Measurements from ENCODE around the gene SERPINB7.

SERPINB7 gene

GRCh38 chr18:63850020-63850419 is 74.8 kb downstream of the SERPINB7 start:
- Histone ChIP-seq H2BK120ac (ENCODE audit: insufficient read depth, low read length, poor library complexity) (no peak overlapping the region), H3K4ac (ENCODE audit: low read depth, low read length) (no peak overlapping the region), H3K36me3 (ENCODE audit: control insufficient read depth in 1 of 2, insufficient read depth in 2 of 2, low read length in 2 of 2) (no peaks in the 10 kb centered on the region), H2AFZ (ENCODE audit: insufficient read depth, low read length, poor library complexity) (no peak overlapping the region), H4K12ac (ENCODE audit: low read depth, low read length) (no peak overlapping the region), H3K4me2 (ENCODE audit: low read length) (no peak overlapping the region), H3K4me1 (ENCODE audit: control insufficient read depth in 1 of 2, insufficient read depth in 2 of 2, low read length in 2 of 2) (no peaks in the 10 kb centered on the region), H4K91ac (ENCODE audit: low read depth, low read length) (no peak overlapping the region), H4K8ac (ENCODE audit: low read depth, low read length) (no peak overlapping the region), H3K9ac (ENCODE audit: low read length) (no peak overlapping the region), H3K9me3 (ENCODE audit: insufficient read depth, low read depth, low read length) (no peaks in the 10 kb centered on the region), H3K14ac (ENCODE audit: low read length) (no peak overlapping the region), H3K79me1 (ENCODE audit: low read length) (no peaks in the 10 kb centered on the region), H3K23ac (ENCODE audit: low read length) (no peak overlapping the region), H3K18ac (ENCODE audit: low read length) (no peak overlapping the region), H2BK5ac (ENCODE audit: low read depth, low read length, poor library complexity) (no peak overlapping the region), H3K27ac (ENCODE audit: low read depth, low read length) (no peak overlapping the region), H3K79me2 (ENCODE audit: control insufficient read depth, insufficient read depth, low read length, poor library complexity) (no peaks in the 10 kb centered on the region), H2BK12ac (ENCODE audit: low read length) (no peak overlapping the region), H3K4me3 (ENCODE audit: low read depth, low read length) (no peak overlapping the region), H3K27me3 (ENCODE audit: insufficient read depth, low read length) (no peaks in the 10 kb centered on the region), H2AK5ac (ENCODE audit: low read length) (no peak overlapping the region)
- no CpG with 5 or more reads among the region's 4 CpGs for WGBS (ENCODE audit: extremely low coverage, insufficient coverage, insufficient read length)
- peak; percentile 74 to 91 for DNase-seq

GRCh38 chr18:63850636-63851035 is 75.4 kb downstream of the SERPINB7 start:
- no peak overlapping the region for H3K4me3 ChIP-seq (ENCODE audit: low read depth, low read length)
- DNase-seq: no peak
- H3K79me2 ChIP-seq (ENCODE audit: control insufficient read depth, insufficient read depth, low read length, poor library complexity): no peaks in the 10 kb centered on the region
- no peak overlapping the region for H2AK5ac ChIP-seq (ENCODE audit: low read length)
- H2BK120ac ChIP-seq (ENCODE audit: insufficient read depth, low read length, poor library complexity): no peak overlapping the region
- H2AFZ ChIP-seq (ENCODE audit: insufficient read depth, low read length, poor library complexity): no peak overlapping the region
- H3K27ac ChIP-seq (ENCODE audit: low read depth, low read length): no peak overlapping the region
- WGBS (ENCODE audit: extremely low coverage, insufficient coverage, insufficient read length): no CpG with 5 or more reads among the region's 2 CpGs
- no peak overlapping the region for H3K14ac ChIP-seq (ENCODE audit: low read length)
- H3K79me1 ChIP-seq (ENCODE audit: low read length): no peaks in the 10 kb centered on the region
- no peak overlapping the region for H3K4me2 ChIP-seq (ENCODE audit: low read length)
- H3K4ac ChIP-seq (ENCODE audit: low read depth, low read length): no peak overlapping the region
- no peak overlapping the region for H4K8ac ChIP-seq (ENCODE audit: low read depth, low read length)
- H3K4me1 ChIP-seq (ENCODE audit: control insufficient read depth in 1 of 2, insufficient read depth in 2 of 2, low read length in 2 of 2): no peaks in the 10 kb centered on the region
- H3K18ac ChIP-seq (ENCODE audit: low read length): no peak overlapping the region
- no peak overlapping the region for H4K91ac ChIP-seq (ENCODE audit: low read depth, low read length)
- no peak overlapping the region for H2BK12ac ChIP-seq (ENCODE audit: low read length)
- no peaks in the 10 kb centered on the region for H3K36me3 ChIP-seq (ENCODE audit: control insufficient read depth in 1 of 2, insufficient read depth in 2 of 2, low read length in 2 of 2)
- no peak overlapping the region for H4K12ac ChIP-seq (ENCODE audit: low read depth, low read length)
- no peaks in the 10 kb centered on the region for H3K27me3 ChIP-seq (ENCODE audit: insufficient read depth, low read length)
- no peak overlapping the region for H3K23ac ChIP-seq (ENCODE audit: low read length)
- no peak overlapping the region for H2BK5ac ChIP-seq (ENCODE audit: low read depth, low read length, poor library complexity)
- no peaks in the 10 kb centered on the region for H3K9me3 ChIP-seq (ENCODE audit: insufficient read depth, low read depth, low read length)
- no peak overlapping the region for H3K9ac ChIP-seq (ENCODE audit: low read length)

Data from trophoblast cell (in vitro differentiated cells and primary cell).